ENCODE measurements around the gene COL16A1. TPM values are rescaled to one million over a fixed set of nuclear protein-coding genes. Genes with fewer than 3 reads are reported as not detected.

The COL16A1 gene
- total RNA-seq, 2 experiments from 2014 or later, result 0.17 to 0.47 TPM

GRCh38 chr1:31646259-31646960 lies 57.4 kb downstream of the COL16A1 start:
- H3K27ac Mint-ChIP-seq, result no peak overlapping the region
- DNase-seq, result no peak
- peaks cover 17% of the 10 kb centered on the region for H3K4me1 Mint-ChIP-seq (ENCODE audit: low read depth)
- no peaks in the 10 kb centered on the region for H3K36me3 Mint-ChIP-seq (ENCODE audit: low read depth)
- H3K27me3 Mint-ChIP-seq (ENCODE audit: low read depth), result no peaks in the 10 kb centered on the region
- intact Hi-C loops (cut with micrococcal nuclease), result loop anchor here (10.0 kb wide), 2 partner anchors 308 to 428 kb away; partner anchors contain the start of gene TMEM39B
- H3K9me3 Mint-ChIP-seq, result peaks cover 2% of the 10 kb centered on the region
- CTCF ChIA-PET, result interaction anchor here (1.5 kb wide), 1 partner anchor 143 kb away, joined by 3 read pairs; no protein-coding TSS in a partner anchor
- H3K4me3 Mint-ChIP-seq, result peak overlapping the region; percentile 97

DNA sequence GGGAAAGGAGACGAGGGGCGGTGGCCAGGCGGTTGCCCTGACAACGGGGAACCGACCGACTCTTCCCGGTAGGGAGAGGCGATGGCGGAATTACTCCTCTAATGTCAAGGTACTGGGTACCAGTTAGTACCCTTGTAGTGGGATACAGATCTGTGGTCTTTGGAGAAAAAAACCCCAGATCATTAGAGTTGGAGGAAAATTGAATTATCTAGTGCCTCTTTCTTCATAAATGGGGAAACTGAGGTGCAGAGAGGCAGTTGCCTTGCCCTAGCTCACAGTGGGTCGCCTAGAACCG lies 58.6 kb downstream of the COL16A1 start:
- Mint-ChIP-seq H3K4me1 (ENCODE audit: low read depth) (peaks cover 17% of the 10 kb centered on the region), H3K27ac (peak overlapping the region; percentile 100), H3K27me3 (ENCODE audit: low read depth) (no peaks in the 10 kb centered on the region), H3K36me3 (ENCODE audit: low read depth) (no peaks in the 10 kb centered on the region), H3K4me3 (peak overlapping the region; percentile 97), H3K9me3 (peaks cover 2% of the 10 kb centered on the region)
- intact Hi-C loops (cut with micrococcal nuclease), result loop anchor here (2.0 to 10.0 kb wide), 3 partner anchors 310 to 430 kb away; partner anchors contain the start of genes KHDRBS1 and TMEM39B
- DNase-seq, result no peak
- CTCF ChIA-PET, result interaction anchor here (1.0 to 1.1 kb wide), 2 partner anchors 12 to 96 kb away, joined by 3 to 5 read pairs; no protein-coding TSS in a partner anchor

DNA sequence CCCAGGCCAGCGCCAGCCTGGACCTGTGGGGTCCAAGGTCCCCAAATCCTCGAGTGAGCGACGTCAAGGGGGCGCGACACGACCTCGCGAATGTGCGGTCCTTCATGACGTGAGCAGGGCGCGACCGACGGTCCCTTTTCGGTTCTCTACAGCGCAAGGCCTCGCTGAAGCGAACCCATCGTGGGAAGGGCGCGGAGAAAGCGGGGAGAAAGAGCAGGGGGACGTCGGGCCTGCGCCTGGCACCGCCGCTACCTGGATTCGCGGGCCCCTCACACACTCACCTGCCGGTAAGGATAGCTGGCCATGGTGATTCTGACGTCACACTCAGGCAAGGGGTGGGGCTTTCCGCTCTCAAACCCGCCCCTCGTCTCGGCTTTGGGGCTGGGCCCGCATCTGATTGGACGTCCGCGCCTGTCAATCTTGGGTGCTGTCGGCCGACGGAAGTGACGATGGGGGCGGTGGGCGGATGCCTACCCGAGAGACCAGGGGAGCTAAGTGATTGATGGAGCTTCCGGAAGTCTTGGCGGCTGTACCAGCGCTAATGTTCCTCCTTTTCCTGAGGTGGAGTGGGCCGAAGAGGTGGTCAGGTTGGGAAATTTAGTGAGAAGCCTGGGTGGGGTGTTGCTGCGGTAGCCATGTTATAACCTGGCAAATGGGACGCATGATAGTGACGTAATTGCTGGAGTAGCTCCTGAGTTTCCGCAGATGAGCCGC lies 59.1 kb downstream of the COL16A1 start, which contains the start of gene PEF1:
PEF1 (minus strand) TSS at position 317 of the 714 bp plus-strand sequence; CDS start at position 305, 12 bp downstream.
- intact Hi-C loops (cut with micrococcal nuclease), result loop anchor here (1.0 to 10.0 kb wide), 4 partner anchors 144 to 430 kb away; partner anchors contain the start of genes KHDRBS1 and TMEM39B
- Mint-ChIP-seq H3K9me3 (peaks cover 2% of the 10 kb centered on the region), H3K4me3 (peak within 1 kb of the TSS; percentile 97), H3K36me3 (ENCODE audit: low read depth) (no peaks in the 10 kb centered on the region), H3K27ac (peak within 1 kb of the TSS; percentile 100), H3K4me1 (ENCODE audit: low read depth) (peaks cover 17% of the 10 kb centered on the region), H3K27me3 (ENCODE audit: low read depth) (no peaks in the 10 kb centered on the region)
- peak; percentile 100 for DNase-seq
- CTCF ChIA-PET, result interaction anchor here (1.0 to 1.5 kb wide), 3 partner anchors 12 to 101 kb away, joined by 3 to 5 read pairs (median 5); no protein-coding TSS in a partner anchor

- intact Hi-C loops (cut with micrococcal nuclease), result loop anchor here (1.0 to 10.0 kb wide), 4 partner anchors 144 to 431 kb away; partner anchors contain the start of genes KHDRBS1 and TMEM39B
- no peak for DNase-seq
- no peaks in the 10 kb centered on the region for H3K27me3 Mint-ChIP-seq (ENCODE audit: low read depth)
- peak overlapping the region; percentile 100 for H3K27ac Mint-ChIP-seq
- peaks cover 2% of the 10 kb centered on the region for H3K9me3 Mint-ChIP-seq
- H3K4me1 Mint-ChIP-seq (ENCODE audit: low read depth), result peaks cover 17% of the 10 kb centered on the region
- H3K4me3 Mint-ChIP-seq, result peak overlapping the region; percentile 97
- H3K36me3 Mint-ChIP-seq (ENCODE audit: low read depth), result no peaks in the 10 kb centered on the region
- CTCF ChIA-PET, result interaction anchor here (1.0 to 1.5 kb wide), 3 partner anchors 11 to 102 kb away, joined by 3 to 5 read pairs (median 5); no protein-coding TSS in a partner anchor
Observed at GRCh38 chr1:31643976-31644559, 59.7 kb downstream of the COL16A1 start.

DNA sequence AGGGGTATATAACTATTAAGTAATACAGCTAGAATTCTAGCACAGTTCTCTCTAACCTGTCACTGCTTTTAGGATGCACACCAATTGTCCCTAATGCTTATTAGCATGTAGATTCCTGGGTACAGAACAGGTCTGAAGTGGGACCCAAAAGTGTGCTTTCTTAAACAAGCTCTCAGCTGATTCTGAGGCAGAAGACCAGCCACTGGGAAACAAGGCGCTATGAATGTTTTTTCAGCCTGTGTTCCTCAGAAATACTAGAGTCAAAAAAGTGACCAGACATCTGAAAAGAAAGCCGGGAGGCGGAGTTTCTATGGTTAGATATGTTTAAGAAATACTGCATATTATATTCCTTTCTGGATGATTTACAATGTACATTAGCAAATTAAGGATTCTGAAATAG lies 60.9 kb downstream of the COL16A1 start:
- Mint-ChIP-seq H3K36me3 (ENCODE audit: low read depth) (no peaks in the 10 kb centered on the region), H3K4me3 (no peak overlapping the region)
- intact Hi-C loops (cut with micrococcal nuclease), result loop anchor here (10.0 kb wide), 2 partner anchors 312 to 432 kb away; partner anchors contain the start of gene TMEM39B

GRCh38 chr1:31642366-31642765 lies 61.5 kb downstream of the COL16A1 start:
- Mint-ChIP-seq H3K36me3 (ENCODE audit: low read depth) (no peaks in the 10 kb centered on the region), H3K4me1 (ENCODE audit: low read depth) (peaks cover 24% of the 10 kb centered on the region), H3K4me3 (no peak overlapping the region), H3K27me3 (ENCODE audit: low read depth) (no peaks in the 10 kb centered on the region), H3K9me3 (peaks cover 2% of the 10 kb centered on the region), H3K27ac (no peak overlapping the region)
- CTCF ChIA-PET, result interaction anchor here (1.0 kb wide), 1 partner anchor 93 kb away, joined by 3 read pairs; no protein-coding TSS in a partner anchor
- intact Hi-C loops (cut with micrococcal nuclease), result loop anchor here (10.0 kb wide), 2 partner anchors 312 to 432 kb away; partner anchors contain the start of gene TMEM39B
- no peak for DNase-seq

More for the DNA sequence above, 60.9 kb downstream of the COL16A1 start:
- H3K27me3 Mint-ChIP-seq (ENCODE audit: low read depth), result no peaks in the 10 kb centered on the region
- H3K4me1 Mint-ChIP-seq (ENCODE audit: low read depth), result peaks cover 21% of the 10 kb centered on the region
- CTCF ChIA-PET, result no interaction called here
- no peak overlapping the region for H3K27ac Mint-ChIP-seq
- peaks cover 2% of the 10 kb centered on the region for H3K9me3 Mint-ChIP-seq
- DNase-seq, result no peak

DNA sequence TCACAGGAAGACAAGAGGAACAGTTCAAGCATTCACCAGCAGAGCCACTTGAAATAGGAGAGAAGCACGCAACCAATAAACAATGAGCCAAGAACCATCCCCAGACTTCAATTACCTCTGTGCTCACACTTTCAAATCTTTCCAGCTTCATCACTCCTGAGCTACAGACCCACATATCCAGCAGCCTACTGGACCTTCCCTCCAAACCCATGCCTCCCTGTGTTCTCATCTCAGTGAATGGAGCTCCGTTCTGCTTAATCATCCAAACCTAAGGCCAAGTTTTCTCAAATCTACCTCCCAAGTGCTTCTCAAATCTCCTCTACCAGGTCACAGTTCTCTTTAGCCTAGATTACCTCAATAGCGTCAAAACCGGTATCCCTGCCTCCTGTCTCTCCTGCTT lies 62.9 kb downstream of the COL16A1 start:
- DNase-seq, result no peak
- no peaks in the 10 kb centered on the region for H3K9me3 Mint-ChIP-seq
- H3K27ac Mint-ChIP-seq, result no peak overlapping the region
- intact Hi-C loops (cut with micrococcal nuclease), result loop anchor here (10.0 kb wide), 2 partner anchors 314 to 434 kb away; partner anchors contain the start of gene TMEM39B
- H3K36me3 Mint-ChIP-seq (ENCODE audit: low read depth), result no peaks in the 10 kb centered on the region
- CTCF ChIA-PET, result interaction anchor here (0.8 kb wide), 1 partner anchor 147 kb away, joined by 3 read pairs; no protein-coding TSS in a partner anchor
- peaks cover 32% of the 10 kb centered on the region for H3K4me1 Mint-ChIP-seq (ENCODE audit: low read depth)
- H3K4me3 Mint-ChIP-seq, result no peak overlapping the region
- H3K27me3 Mint-ChIP-seq (ENCODE audit: low read depth), result no peaks in the 10 kb centered on the region

GRCh38 chr1:31640179-31640578 lies 63.6 kb downstream of the COL16A1 start:
- H3K36me3 Mint-ChIP-seq (ENCODE audit: low read depth), result no peaks in the 10 kb centered on the region
- peaks cover 29% of the 10 kb centered on the region for H3K4me1 Mint-ChIP-seq (ENCODE audit: low read depth)
- H3K9me3 Mint-ChIP-seq, result no peaks in the 10 kb centered on the region
- H3K27me3 Mint-ChIP-seq (ENCODE audit: low read depth), result no peaks in the 10 kb centered on the region
- intact Hi-C loops (cut with micrococcal nuclease), result loop anchor here (10.0 kb wide), 2 partner anchors 315 to 435 kb away; partner anchors contain the start of gene TMEM39B
- no peak overlapping the region for H3K27ac Mint-ChIP-seq
- DNase-seq, result no peak
- CTCF ChIA-PET, result interaction anchor here (0.6 to 1.1 kb wide), 2 partner anchors 23 to 49 kb away, joined by 3 to 4 read pairs; partner anchors contain the start of gene HCRTR1
- H3K4me3 Mint-ChIP-seq, result no peak overlapping the region

GRCh38 chr1:31639543-31639942 lies 64.3 kb downstream of the COL16A1 start:
- Mint-ChIP-seq H3K4me3 (no peak overlapping the region), H3K4me1 (ENCODE audit: low read depth) (peaks cover 29% of the 10 kb centered on the region), H3K27me3 (ENCODE audit: low read depth) (no peaks in the 10 kb centered on the region), H3K9me3 (no peaks in the 10 kb centered on the region), H3K36me3 (ENCODE audit: low read depth) (no peaks in the 10 kb centered on the region), H3K27ac (no peak overlapping the region)
- CTCF ChIA-PET, result interaction anchor here (0.6 to 1.1 kb wide), 3 partner anchors 23 to 70 kb away, joined by 3 to 4 read pairs (median 3); partner anchors contain the start of gene HCRTR1
- intact Hi-C loops (cut with micrococcal nuclease), result no loop called here
- no peak for DNase-seq

GRCh38 chr1:31637915-31638673 lies 65.7 kb downstream of the COL16A1 start:
- H3K27ac Mint-ChIP-seq, result no peak overlapping the region
- no peaks in the 10 kb centered on the region for H3K36me3 Mint-ChIP-seq (ENCODE audit: low read depth)
- DNase-seq, result no peak
- H3K27me3 Mint-ChIP-seq (ENCODE audit: low read depth), result no peaks in the 10 kb centered on the region
- H3K9me3 Mint-ChIP-seq, result no peaks in the 10 kb centered on the region
- CTCF ChIA-PET, result interaction anchor here (0.6 to 1.0 kb wide), 5 partner anchors 9 to 447 kb away, joined by 3 to 7 read pairs (median 3); no protein-coding TSS in a partner anchor
- no peak overlapping the region for H3K4me3 Mint-ChIP-seq
- peaks cover 19% of the 10 kb centered on the region for H3K4me1 Mint-ChIP-seq (ENCODE audit: low read depth)
- intact Hi-C loops (cut with micrococcal nuclease), result no loop called here

DNA sequence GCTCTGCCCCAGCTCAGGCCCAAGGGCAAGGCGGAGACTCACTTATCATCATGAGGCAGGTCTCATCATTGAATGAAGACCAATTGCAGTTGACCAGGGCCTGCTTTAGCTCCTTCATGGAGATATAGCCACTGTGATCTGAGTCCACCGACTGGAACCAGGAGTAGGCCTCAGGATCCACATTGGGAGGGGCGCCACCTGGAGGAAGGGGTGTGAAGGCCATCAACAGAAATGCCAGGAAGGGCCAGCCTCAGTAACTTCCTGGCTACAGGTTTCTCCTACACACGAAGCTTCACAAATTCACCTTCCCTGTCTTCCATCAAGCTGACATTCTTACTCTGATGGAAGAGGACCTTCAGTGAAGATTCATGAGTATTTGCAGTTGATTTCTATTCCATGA lies 70.7 kb downstream of the COL16A1 start:
- intact Hi-C loops (cut with micrococcal nuclease), result no loop called here
- no peaks in the 10 kb centered on the region for H3K9me3 Mint-ChIP-seq
- peaks cover 8% of the 10 kb centered on the region for H3K36me3 Mint-ChIP-seq (ENCODE audit: low read depth)
- H3K27me3 Mint-ChIP-seq (ENCODE audit: low read depth), result no peaks in the 10 kb centered on the region
- DNase-seq, result peak; percentile 47
- no peak overlapping the region for H3K4me3 Mint-ChIP-seq
- H3K4me1 Mint-ChIP-seq (ENCODE audit: low read depth), result peaks cover 18% of the 10 kb centered on the region
- no peak overlapping the region for H3K27ac Mint-ChIP-seq
- CTCF ChIA-PET, result interaction anchor here (0.7 to 1.2 kb wide), 3 partner anchors 12 to 77 kb away, joined by 3 read pairs; partner anchors contain the start of gene PEF1
